GM19324 (cell line): ENCODE data around the gene DNAH1.

Experiments used
- ATAC-seq: cut with Tn5 transposase; IDR thresholded peaks from one replicate; pipeline ENCODE4 v1.9.1; 2021; ENCODE audit warnings: mild to moderate bottlenecking, moderate library complexity; ENCODE audit not compliant: unreplicated experiment, low FRiP score

DNAH1 gene

GRCh38 chr3:52401021-52401420 lies 84.9 kb downstream of the DNAH1 start:
- ATAC-seq, result no peak

- no peak for ATAC-seq
Observed at GRCh38 chr3:52401551-52401950, 85.4 kb downstream of the DNAH1 start.

GRCh38 chr3:52402101-52402521 lies 86.0 kb downstream of the DNAH1 start:
- ATAC-seq, result no peak

DNA sequence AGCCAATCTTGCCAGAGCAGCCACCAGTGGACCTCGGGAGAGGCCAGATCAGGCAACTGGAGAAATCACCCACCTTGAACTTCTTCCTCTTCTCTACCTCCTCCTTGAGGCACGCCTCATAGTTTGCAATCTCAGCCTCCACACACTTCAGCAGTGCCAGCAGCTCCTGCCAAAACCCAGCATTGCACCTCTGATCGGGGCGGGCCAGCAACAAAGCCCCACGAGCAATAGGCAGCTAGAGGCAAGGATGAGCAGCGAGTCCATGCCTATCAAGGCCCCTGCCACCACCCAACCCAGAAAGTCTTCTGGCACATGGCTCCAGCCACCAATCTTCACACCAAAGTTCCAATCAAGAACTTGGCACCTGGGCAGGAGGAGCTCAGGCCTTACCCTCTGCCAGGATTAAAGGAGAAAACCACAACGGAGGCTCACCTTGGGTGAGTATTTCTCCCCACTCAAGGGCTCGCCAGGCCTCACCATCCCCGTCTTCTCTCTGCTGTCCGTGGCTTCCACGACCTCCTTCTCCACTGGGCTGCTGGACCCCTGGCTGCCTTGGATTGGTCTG lies 86.7 kb downstream of the DNAH1 start:
- ATAC-seq, result no peak

DNA sequence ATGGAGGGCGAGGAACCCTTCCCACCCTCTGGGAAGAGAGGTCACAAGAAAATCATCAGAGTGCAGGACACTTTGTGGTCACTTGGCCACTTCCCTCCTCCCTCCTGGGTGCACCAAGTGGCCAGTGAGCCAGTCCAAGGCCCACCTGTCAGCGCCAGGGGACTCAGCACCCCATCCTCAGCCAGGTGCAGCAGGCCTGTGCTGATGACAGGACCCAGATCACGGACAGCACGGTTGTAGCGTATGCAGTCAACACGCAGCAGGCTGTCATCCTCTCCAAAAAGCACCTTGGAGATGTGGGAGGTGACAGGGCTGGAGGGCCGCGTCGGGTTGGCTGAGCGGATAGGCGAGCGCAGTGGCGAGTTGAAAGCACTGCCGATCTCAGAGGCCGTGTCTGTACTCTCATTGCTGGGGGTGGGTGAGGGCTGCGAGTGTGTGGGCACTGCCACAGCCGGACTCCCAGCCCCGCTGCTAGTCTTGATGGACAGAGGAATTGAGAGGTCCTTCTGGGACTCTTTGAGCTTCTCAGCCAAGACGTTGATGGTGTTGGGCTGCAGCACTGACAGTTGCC lies 87.2 kb downstream of the DNAH1 start:
- no peak for ATAC-seq

DNA sequence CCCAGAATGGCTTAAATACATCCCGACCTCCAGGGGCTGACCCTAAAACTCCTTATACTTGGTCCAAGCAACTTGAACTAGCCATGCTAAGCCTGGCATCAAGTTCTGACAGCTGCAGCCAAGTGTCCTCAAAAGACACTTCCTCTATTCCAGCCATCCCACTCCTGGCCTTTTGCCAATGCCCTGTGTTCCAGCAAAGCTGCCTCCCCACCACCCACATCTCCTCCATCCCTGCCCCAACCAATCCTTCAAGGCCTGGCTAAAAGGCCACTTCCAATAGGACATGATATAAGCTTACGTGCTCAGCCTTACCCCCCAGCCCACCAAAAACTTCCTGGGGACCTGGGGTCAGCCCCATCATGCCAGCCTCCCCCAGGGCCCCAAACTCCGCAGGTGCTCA lies 87.8 kb downstream of the DNAH1 start:
- ATAC-seq, result no peak

DNA sequence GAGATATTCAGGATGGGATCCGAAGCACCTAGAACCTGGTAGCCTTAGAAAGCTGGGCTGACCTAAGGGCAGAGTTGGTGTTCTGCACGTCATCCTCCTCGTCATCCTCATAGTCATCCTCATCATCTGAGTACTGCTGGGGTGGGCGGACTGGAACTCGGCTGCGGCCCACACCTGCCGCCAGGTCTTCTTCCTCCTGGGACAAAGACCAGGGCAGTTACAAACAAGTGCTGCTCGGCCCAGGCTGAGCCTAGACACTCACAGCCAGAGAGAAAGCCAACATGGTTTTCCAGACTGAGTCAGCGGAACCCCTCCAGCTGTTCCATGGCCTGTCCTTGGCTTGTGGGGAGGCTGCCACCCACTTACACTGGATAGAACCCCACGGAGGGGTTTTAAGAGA lies 88.3 kb downstream of the DNAH1 start:
- ATAC-seq, result no peak

GRCh38 chr3:52405066-52405465 lies 88.9 kb downstream of the DNAH1 start:
- no peak for ATAC-seq

DNA sequence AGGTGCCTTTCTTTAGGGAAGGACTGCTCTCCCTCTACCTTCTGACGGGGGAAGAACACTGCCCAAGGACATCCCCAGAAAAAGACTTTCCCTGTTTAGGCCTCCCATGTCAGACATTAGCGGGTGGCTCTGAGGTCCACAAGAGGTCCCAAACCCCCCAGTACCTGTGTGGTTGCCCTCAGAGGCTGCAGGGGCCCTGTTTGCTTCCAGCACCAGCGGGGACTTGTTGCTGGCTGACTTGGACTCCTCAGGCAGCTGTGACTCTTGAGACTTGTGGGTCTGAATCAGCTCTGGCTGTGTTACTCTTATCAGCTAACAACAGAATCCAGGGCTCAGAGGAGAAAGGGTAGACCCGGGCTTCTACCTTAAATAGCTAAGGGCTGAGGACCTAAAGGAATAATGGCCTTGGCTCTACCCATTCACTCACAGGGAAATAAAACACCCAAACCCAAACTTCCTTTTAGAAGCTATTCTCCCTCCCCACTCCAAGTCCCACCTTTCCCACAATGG lies 89.5 kb downstream of the DNAH1 start:
- ATAC-seq, result no peak

DNA sequence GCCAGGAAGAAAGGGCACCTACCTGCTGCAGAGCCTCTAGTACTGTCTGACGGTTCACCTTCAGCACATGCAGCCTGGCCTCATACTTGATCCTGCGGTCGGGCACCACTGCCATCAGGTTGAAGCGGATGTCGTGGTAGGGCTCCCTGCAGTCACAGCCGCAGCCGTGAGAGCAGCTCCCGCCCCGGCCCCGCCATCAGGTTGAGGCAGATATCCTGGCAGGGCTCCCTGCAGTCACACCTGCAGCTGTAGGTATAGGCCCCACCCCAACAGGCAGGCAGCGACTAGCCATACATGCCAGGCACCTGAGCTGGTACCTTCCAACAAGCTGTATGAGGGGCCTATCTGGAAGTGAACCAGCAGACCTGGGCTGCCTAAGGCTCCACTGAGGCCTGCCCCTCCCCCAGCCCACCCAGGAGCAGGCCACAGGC lies 90.1 kb downstream of the DNAH1 start:
- no peak for ATAC-seq

GRCh38 chr3:52406791-52407510 lies 90.8 kb downstream of the DNAH1 start:
- ATAC-seq, result no peak

- no peak for ATAC-seq
Observed at GRCh38 chr3:52407779-52408178, 91.7 kb downstream of the DNAH1 start.

DNA sequence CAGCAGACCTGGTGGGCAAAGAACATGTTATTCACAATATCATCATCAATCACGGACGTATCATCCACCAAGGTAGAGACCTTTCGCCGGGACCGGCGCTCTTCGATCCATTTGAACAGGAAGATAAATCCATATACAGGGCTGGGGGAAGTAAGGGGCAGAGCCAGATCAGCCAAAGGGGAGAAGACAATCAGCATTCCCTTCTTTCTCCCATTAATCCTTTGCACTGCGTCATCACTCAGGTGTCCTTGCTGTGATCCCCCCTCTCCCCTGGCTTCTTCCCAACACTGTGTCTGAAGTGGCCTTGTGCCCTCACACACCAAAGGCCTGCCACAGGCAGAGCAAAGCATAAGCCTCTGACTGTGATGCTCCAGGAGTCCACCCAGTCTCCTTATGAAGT lies 92.3 kb downstream of the DNAH1 start:
- no peak for ATAC-seq

- no peak for ATAC-seq
Observed at GRCh38 chr3:52415800-52416199, 99.7 kb downstream of the DNAH1 start.

DNA sequence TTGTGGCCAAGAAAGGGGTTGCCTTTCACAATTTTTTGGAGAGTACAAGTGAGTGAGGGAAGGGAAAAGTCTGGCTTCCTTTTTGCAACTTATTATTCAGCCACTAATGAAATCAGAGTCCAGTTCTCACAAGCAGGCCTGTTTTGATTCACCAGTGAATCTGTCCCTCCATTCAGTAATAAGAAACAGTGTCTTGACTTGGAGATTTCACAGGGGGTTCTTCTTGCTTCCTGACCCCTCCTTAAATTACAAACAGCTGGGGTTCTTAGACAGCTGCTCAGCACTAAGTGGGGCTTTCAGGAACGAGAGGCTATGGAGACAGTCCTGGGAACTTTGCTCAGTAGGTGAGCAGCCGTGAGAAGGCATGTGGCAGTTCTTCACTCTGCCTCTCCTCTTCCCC lies 104.3 kb downstream of the DNAH1 start:
- ATAC-seq, result no peak

DNA sequence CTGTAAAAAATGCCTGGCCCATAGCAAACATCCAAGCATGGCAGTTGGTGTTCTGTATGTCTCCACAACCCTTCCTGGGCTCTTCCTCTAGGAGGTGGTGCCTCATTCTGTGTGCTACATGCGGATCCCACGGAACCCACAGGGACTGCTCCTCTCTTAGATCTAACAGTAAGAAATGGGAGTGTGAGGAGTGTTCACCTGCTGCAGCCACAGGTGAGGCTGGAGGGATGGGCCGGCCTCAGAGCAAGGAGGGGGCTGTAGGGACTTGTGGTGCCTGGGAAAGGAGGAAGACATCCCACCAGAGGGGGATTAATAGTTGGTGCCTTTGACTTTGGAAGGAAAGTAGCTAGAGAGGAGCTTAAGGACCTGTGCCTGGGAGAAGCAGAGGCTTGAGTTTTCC lies 106.5 kb downstream of the DNAH1 start:
- no peak for ATAC-seq

DNA sequence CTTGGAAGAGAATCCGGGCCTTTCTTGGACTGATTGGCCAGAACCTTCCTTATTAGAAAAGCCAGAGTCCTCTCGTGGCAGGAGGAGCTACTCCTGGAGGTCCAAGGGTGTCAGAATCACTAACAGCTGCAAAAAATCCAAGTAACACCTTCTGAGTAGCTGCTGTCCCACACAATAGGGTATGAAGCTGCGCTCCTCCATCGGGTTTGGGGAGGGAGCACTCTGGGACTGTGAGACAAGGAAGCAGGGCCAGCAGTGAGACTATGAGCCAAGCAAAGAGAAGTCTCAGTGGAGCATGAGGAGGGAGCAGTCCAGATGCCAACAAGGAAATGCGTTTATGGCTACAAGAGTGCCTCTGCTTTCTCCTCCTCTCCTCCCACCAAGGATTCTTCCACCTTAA lies 107.1 kb downstream of the DNAH1 start:
- ATAC-seq, result no peak

GRCh38 chr3:52428151-52429005 lies 112.3 kb downstream of the DNAH1 start:
- no peak for ATAC-seq

GRCh38 chr3:52429031-52429430 lies 112.9 kb downstream of the DNAH1 start:
- no peak for ATAC-seq

- no peak for ATAC-seq
Observed at GRCh38 chr3:52429779-52430415, 113.8 kb downstream of the DNAH1 start.

DNA sequence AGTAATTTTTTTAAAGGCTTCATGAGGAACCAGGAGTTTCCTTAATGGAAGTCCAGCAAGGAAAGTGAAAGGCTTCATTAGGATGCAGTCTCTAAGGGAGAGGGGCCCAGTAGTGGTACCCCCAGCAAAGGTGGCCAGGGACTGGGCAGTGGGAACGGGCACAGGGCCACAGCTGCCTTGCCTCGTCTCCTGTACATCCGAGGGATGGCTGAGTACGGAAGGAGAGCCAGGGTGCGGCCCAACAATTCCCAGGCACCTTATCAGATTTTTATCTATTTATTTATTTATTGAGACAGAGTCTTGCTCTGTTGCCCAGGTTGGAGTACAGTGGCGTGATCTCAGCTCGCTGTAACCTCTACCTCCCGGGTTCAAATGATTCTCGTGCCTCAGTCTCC lies 114.3 kb downstream of the DNAH1 start:
- no peak for ATAC-seq
